GM12878 (cell line): ENCODE data around the gene THSD8. TPM values are rescaled to one million over a fixed set of nuclear protein-coding genes. Genes with fewer than 3 reads are reported as not detected.

ENCODE experiments used
- ATAC-seq: fragments of 200-7000 bp; cut with Tn5 transposase; 3 replicates; pipeline ENCODE4 v1.9.1; 2020; ENCODE audit warnings: mild to moderate bottlenecking, moderate library complexity
- BruUV-seq: library from RNA; stranded (reverse); fragments of 400-500 nt; replicated peaks from 2 replicates; lab custom pipeline; 2021; lab: Mats Ljungman, UMichigan
- CTCF ChIA-PET: fragments of 300-600 bp; sonication (Branson Sonifier 250); formaldehyde crosslinking; extraction: SDS; loops from one replicate; lab custom pipeline; 2021; ENCODE audit warnings: inconsistent platforms; lab: Yijun Ruan, JAX
- POLR2A ChIA-PET: fragments of 350-600 bp; formaldehyde crosslinking; extraction: SDS; loops from one replicate; lab custom pipeline; 2021; ENCODE audit warnings: inconsistent platforms; lab: Charles Lee
- RAD21 ChIA-PET: fragments of 300-600 bp; sonication (Branson Sonifier 250); formaldehyde crosslinking; loops from one replicate; lab custom pipeline; 2023; ENCODE audit warnings: antibody characterized with exemption; ENCODE audit not compliant: unreplicated experiment; lab: Charles Lee
- SMC1A ChIA-PET: fragments of 300-600 bp; sonication (Branson Sonifier 250); formaldehyde crosslinking; loops from one replicate; lab custom pipeline; 2023; ENCODE audit not compliant: unreplicated experiment, uncharacterized antibody; lab: Charles Lee
- DNase-seq: peaks from one replicate; pipeline ENCODE4 v3.0.0-alpha.2; 2011; ENCODE audit warnings: low read depth, low spot score
- FAIRE-seq: peaks from 3 replicates; lab custom pipeline; 2011; peaks lifted over from hg19 to GRCh38; lab: Jason Lieb, UNC
- H2AFZ ChIP-seq: 2 replicates; pipeline ENCODE4 v1.6.0; 2011; ENCODE audit warnings: low read depth, low read length, control low read depth; ENCODE audit not compliant: control insufficient read depth
- H3K27ac ChIP-seq: 2 replicates; pipeline ENCODE4 v1.5.1; 2011; ENCODE audit warnings: control low read depth; ENCODE audit not compliant: control insufficient read depth, insufficient read depth
- H3K27me3 ChIP-seq, 2 experiments: replicated peaks in 1 of 2; 2 replicates each; pipeline versions ENCODE4 v1.6.0 to v1.6.1; 2011; ENCODE audit warnings: low read length in 1 of 2; ENCODE audit not compliant: control insufficient read depth in 2 of 2, insufficient read depth in 2 of 2
- H3K36me3 ChIP-seq, 2 experiments: 2 replicates each; pipeline ENCODE4 v1.5.1; 2011; ENCODE audit warnings: low read length in 1 of 2; ENCODE audit not compliant: control insufficient read depth in 2 of 2, insufficient read depth in 2 of 2
- H3K4me1 ChIP-seq: 2 replicates; pipeline ENCODE4 v1.6.1; 2011; ENCODE audit warnings: mild to moderate bottlenecking, low read length, moderate library complexity, mixed read lengths; ENCODE audit not compliant: control insufficient read depth, insufficient read depth
- H3K4me2 ChIP-seq: 2 replicates; pipeline ENCODE4 v1.6.0; 2011; ENCODE audit warnings: control low read depth; ENCODE audit not compliant: control insufficient read depth, insufficient read depth
- H3K4me3 ChIP-seq: fragments of 200-600 bp; sonication (generic); 2 replicates; pipeline ENCODE4 v1.5.1; 2016
- H3K79me2 ChIP-seq: 2 replicates; pipeline ENCODE4 v1.6.0; 2011; ENCODE audit warnings: low read length; ENCODE audit not compliant: control insufficient read depth, insufficient read depth
- H3K9ac ChIP-seq: 2 replicates; pipeline ENCODE4 v1.8.0; 2011; ENCODE audit warnings: low read length, control low read depth, mixed read lengths; ENCODE audit not compliant: control insufficient read depth, insufficient read depth
- H3K9me3 ChIP-seq: replicated peaks from 3 replicates; pipeline ENCODE4 v1.5.1; 2011; ENCODE audit warnings: mild to moderate bottlenecking, low read length; ENCODE audit not compliant: control insufficient read depth, insufficient read depth
- H4K20me1 ChIP-seq: 2 replicates; pipeline ENCODE4 v1.6.0; 2011; ENCODE audit not compliant: control insufficient read depth, insufficient read depth
- FOXK2 ChIP-seq: fragments of 450-650 bp; IDR thresholded peaks from 2 replicates; pipeline ENCODE4 v1.6.1; 2017; ENCODE audit warnings: mild to moderate bottlenecking, moderate library complexity
- IKZF2 ChIP-seq, 2 experiments: fragments of 450-650 bp; IDR thresholded peaks; 2 replicates each; pipeline ENCODE4 v1.6.1; 2017; ENCODE audit warnings: mild to moderate bottlenecking in 2 of 2, moderate library complexity in 2 of 2
- IRF4 ChIP-seq: IDR thresholded peaks from 2 replicates; pipeline ENCODE4 v1.6.1; 2011; ENCODE audit warnings: low read depth, low read length
- MYB ChIP-seq: fragments of 150-350 bp; IDR thresholded peaks from 2 replicates; pipeline ENCODE4 v1.6.1; 2014; ENCODE audit warnings: mild to moderate bottlenecking, low read depth, low read length, borderline replicate concordance
- MYC ChIP-seq: IDR thresholded peaks from 2 replicates; pipeline ENCODE4 v1.6.1; 2011; ENCODE audit warnings: mild to moderate bottlenecking, low read length, moderate library complexity, inconsistent platforms; ENCODE audit not compliant: insufficient read depth, insufficient replicate concordance, insufficient read length, severe bottlenecking
- NFXL1 ChIP-seq: fragments of 450-650 bp; IDR thresholded peaks from 2 replicates; pipeline ENCODE4 v1.6.1; 2017; ENCODE audit warnings: antibody characterized with exemption, mild to moderate bottlenecking, borderline replicate concordance
- NFYB ChIP-seq: IDR thresholded peaks from 2 replicates; pipeline ENCODE4 v1.6.1; 2011; ENCODE audit warnings: low read depth, mild to moderate bottlenecking, low read length, improper control_type of control experiment, moderate library complexity; ENCODE audit not compliant: insufficient read depth
- NKRF ChIP-seq: fragments of 450-650 bp; conservative IDR thresholded peaks from 2 replicates; pipeline ENCODE4 v1.6.1; 2017; ENCODE audit warnings: mild to moderate bottlenecking, moderate library complexity
- RELA ChIP-seq: fragments of 450-650 bp; IDR thresholded peaks from 2 replicates; pipeline ENCODE4 v1.8.0; 2014; ENCODE audit warnings: borderline replicate concordance; ENCODE audit not compliant: partially characterized antibody
- ZZZ3 ChIP-seq: IDR thresholded peaks from 2 replicates; pipeline ENCODE4 v1.6.1; 2011; ENCODE audit warnings: low read depth; ENCODE audit not compliant: control insufficient read depth, insufficient read length
- WGBS: methylation state at CpG from one replicate; pipeline ENCODE4 v1.1.6; 2016; ENCODE audit warnings: low lambda C conversion rate; ENCODE audit not compliant: insufficient replicate concordance, insufficient coverage; ENCODE audit errors: missing lambda C conversion rate; 5-methylcytosine and 5-hydroxymethylcytosine counted together
- in situ Hi-C: fragments of 300-500 bp; cut with MboI; formaldehyde crosslinking; loops from 9 replicates; pipeline ENCODE4 v1.14.3; 2018; ENCODE audit warnings: mixed read lengths
- intact Hi-C: fragments of 100-400 bp; cut with micrococcal nuclease; formaldehyde crosslinking; loops from one replicate; pipeline ENCODE4 v1.14.2; 2022; ENCODE audit not compliant: unreplicated experiment
- polyA plus RNA-seq, 11 experiments: library from polyadenylated mRNA; depleted of rRNA in 4 of 11; unstranded in 6 of 11; stranded (reverse) in 5 of 11; fragments of >200 nt; fragmentation: Nextera tagmentation in 4 of 11; fragmentation: Illumina TruSeq in 1 of 11; extraction: Ambion mirVana in 4 of 11; extraction: Trizol in 1 of 11; gene quantifications; 1 replicate in 1 of 11; 2 replicates in 10 of 11; pipeline versions ENCODE4 v1.2.1 to v1.2.3, GENCODE V29; 2011 to 2016; ENCODE audit warnings: inconsistent platforms in 2 of 11, missing spikeins in 2 of 11, low read depth in 1 of 11
- total RNA-seq, 4 experiments: library from RNA; depleted of rRNA in 3 of 4; stranded (reverse); fragments of >200 nt in 3 of 4; fragmentation: Illumina TruSeq in 1 of 4; extraction: Trizol in 1 of 4; gene quantifications; 2 replicates each; pipeline versions ENCODE4 v1.2.1 to v1.2.3, GENCODE V29; 2013 to 2021
- TF ChIP-seq, protein P1 (sequence below): fragments of 150-350 bp; IDR thresholded peaks from 2 replicates; pipeline ENCODE4 v1.6.1; 2016; ENCODE audit warnings: low read depth, low read length

The THSD8 gene
- total and polyA plus RNA-seq, 10 of the 15 experiments (the other 5 are each of a cell fraction or from before 2014, with no cell fraction given): 0.24 to 32.3 (median 21.3) TPM; not detected in 2

- DNase-seq (no peak), ATAC-seq (peak; percentile 36)
- Histone ChIP-seq H3K9me3 (no peaks in the 10 kb centered on the region), H2AFZ (peak overlapping the region; percentile 88), H3K4me3 (peak overlapping the region; percentile 95), H3K4me1 (peaks cover 19% of the 10 kb centered on the region)
- no TSS peak for BruUV-seq
- in situ Hi-C loops: no loop called here
- CTCF ChIA-PET: interaction anchor here (1.4 to 12.9 kb wide), 4 partner anchors 23 to 47 kb away, joined by 8 to 537 read pairs (median 217); partner anchors contain the start of gene HOOK2
- SMC1A ChIA-PET: interaction anchor here (0.8 to 11.5 kb wide), 3 partner anchors 21 to 67 kb away, joined by 3 to 240 read pairs (median 3); partner anchors contain the start of gene TRIR
- intact Hi-C loops: no loop called here
- TF ChIP-seq IRF4: no peak
- TF ChIP-seq, protein P1, sequence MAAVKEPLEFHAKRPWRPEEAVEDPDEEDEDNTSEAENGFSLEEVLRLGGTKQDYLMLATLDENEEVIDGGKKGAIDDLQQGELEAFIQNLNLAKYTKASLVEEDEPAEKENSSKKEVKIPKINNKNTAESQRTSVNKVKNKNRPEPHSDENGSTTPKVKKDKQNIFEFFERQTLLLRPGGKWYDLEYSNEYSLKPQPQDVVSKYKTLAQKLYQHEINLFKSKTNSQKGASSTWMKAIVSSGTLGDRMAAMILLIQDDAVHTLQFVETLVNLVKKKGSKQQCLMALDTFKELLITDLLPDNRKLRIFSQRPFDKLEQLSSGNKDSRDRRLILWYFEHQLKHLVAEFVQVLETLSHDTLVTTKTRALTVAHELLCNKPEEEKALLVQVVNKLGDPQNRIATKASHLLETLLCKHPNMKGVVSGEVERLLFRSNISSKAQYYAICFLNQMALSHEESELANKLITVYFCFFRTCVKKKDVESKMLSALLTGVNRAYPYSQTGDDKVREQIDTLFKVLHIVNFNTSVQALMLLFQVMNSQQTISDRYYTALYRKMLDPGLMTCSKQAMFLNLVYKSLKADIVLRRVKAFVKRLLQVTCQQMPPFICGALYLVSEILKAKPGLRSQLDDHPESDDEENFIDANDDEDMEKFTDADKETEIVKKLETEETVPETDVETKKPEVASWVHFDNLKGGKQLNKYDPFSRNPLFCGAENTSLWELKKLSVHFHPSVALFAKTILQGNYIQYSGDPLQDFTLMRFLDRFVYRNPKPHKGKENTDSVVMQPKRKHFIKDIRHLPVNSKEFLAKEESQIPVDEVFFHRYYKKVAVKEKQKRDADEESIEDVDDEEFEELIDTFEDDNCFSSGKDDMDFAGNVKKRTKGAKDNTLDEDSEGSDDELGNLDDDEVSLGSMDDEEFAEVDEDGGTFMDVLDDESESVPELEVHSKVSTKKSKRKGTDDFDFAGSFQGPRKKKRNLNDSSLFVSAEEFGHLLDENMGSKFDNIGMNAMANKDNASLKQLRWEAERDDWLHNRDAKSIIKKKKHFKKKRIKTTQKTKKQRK: no peak
- no peak for TF ChIP-seq IKZF2 (IDR thresholded peaks at IDR 0.05)
- 0 out of 2 replicates have a peak, but pooled peaks have one; percentile 48 for TF ChIP-seq NKRF
- no peak for TF ChIP-seq ZZZ3
- no peak for TF ChIP-seq FOXK2
- TF ChIP-seq MYC: no peak
- TF ChIP-seq NFYB: no peak
- TF ChIP-seq RELA: no peak
- 0 out of 2 replicates have a peak, but pooled peaks have one; percentile 31 for TF ChIP-seq NFXL1
- TF ChIP-seq MYB: no peak
- TF ChIP-seq, all 136 proteins: peak for 2
- no peak for FAIRE-seq
- H3K9ac ChIP-seq: peak overlapping the region; percentile 79
- H3K27me3 ChIP-seq: no peaks in the 10 kb centered on the region
- ChIA-PET RAD21 (interaction anchor here (0.7 to 11.4 kb wide), 6 partner anchors 9 to 46 kb away, joined by 3 to 303 read pairs (median 4); partner anchors contain the start of gene HOOK2), POLR2A (interaction anchor here (0.6 to 2.2 kb wide), 6 partner anchors 9 to 127 kb away, joined by 3 to 9 read pairs (median 6); partner anchors contain the start of gene JUNB)
- H3K79me2 ChIP-seq: peaks cover 13% of the 10 kb centered on the region
- peak overlapping the region; percentile 98 for H3K4me2 ChIP-seq
- H3K27ac ChIP-seq: peak overlapping the region; percentile 63
- peaks cover 0 to 1% of the 10 kb centered on the region in 2 experiments; a peak in 2 of 4 replicates for H3K36me3 ChIP-seq
- no peaks in the 10 kb centered on the region for H4K20me1 ChIP-seq
- WGBS: 20% methylated on average over 37 of the region's 38 CpGs
Measured at GRCh38 chr19:12800923-12801465, 875 bp upstream of the THSD8 start.
